Breast epithelium (tissue), 4 donors: ENCODE results near the gene ITGA3. TPM values are rescaled to one million over a fixed set of nuclear protein-coding genes. Genes with fewer than 3 reads are reported as not detected.
"Not testable (repeated sequence)": the region's sequence is repeated elsewhere in the genome, so short reads cannot be mapped to it uniquely, and the experiment has no call there.

Experiments used
- DNase-seq, 2 donors: peaks; one replicate each; pipeline ENCODE4 v3.0.0-alpha.2; 2019; ENCODE audit warnings: low spot score in 2 of 2
- H3K27ac ChIP-seq, 2 donors: fragments of 200-600 bp; sonication (generic) in 1 of 2; one replicate each; pipeline ENCODE4 v1.5.1; 2016 to 2019; ENCODE audit warnings: mild to moderate bottlenecking in 1 of 2
- H3K27me3 ChIP-seq, 2 donors: fragments of 200-600 bp; sonication (generic) in 1 of 2; one replicate each; pipeline versions ENCODE4 v1.5.1 to v1.6.0; 2017 to 2019; ENCODE audit warnings: control low read depth in 1 of 2, mild to moderate bottlenecking in 1 of 2
- H3K36me3 ChIP-seq: fragments of 200-600 bp; one replicate; pipeline ENCODE4 v1.5.1; 2019
- H3K4me1 ChIP-seq, 2 donors: fragments of 200-600 bp; sonication (generic); one replicate each; pipeline ENCODE4 v1.5.1; 2016 to 2019; ENCODE audit warnings: control low read depth in 1 of 2
- H3K4me3 ChIP-seq, 3 donors: fragments of 200-600 bp; sonication (generic); 1 replicate in 2 of 3; 2 replicates in 1 of 3; pipeline ENCODE4 v1.5.1; 2016 to 2019; ENCODE audit warnings: mild to moderate bottlenecking in 3 of 3, moderate library complexity in 2 of 3
- H3K9me3 ChIP-seq, 2 donors: fragments of 200-600 bp; sonication (generic) in 1 of 2; one replicate each; pipeline ENCODE4 v1.5.1; 2016 to 2019; ENCODE audit warnings: control low read depth in 1 of 2
- CTCF ChIP-seq, 3 donors: fragments of 450-650 bp; IDR thresholded peaks; one replicate each; pipeline ENCODE4 v1.5.1; 2016 to 2017; ENCODE audit warnings: antibody characterized with exemption in 3 of 3, mild to moderate bottlenecking in 3 of 3, moderate library complexity in 3 of 3
- POLR2A ChIP-seq: fragments of 450-650 bp; IDR thresholded peaks from one replicate; pipeline ENCODE4 v1.6.1; 2016; ENCODE audit warnings: antibody characterized with exemption, mild to moderate bottlenecking, moderate library complexity
- POLR2AphosphoS5 ChIP-seq, 3 donors: sonication (generic); formaldehyde crosslinking; IDR thresholded peaks; one replicate each; pipeline ENCODE4 v1.6.1; 2017; ENCODE audit warnings: antibody characterized with exemption in 3 of 3
- intact Hi-C: fragments of 100-400 bp; cut with DNase I; formaldehyde crosslinking; loops from one replicate; pipeline ENCODE4 v1.15.1; 2023; ENCODE audit warnings: low total_unique reads
- total RNA-seq, 3 donors: library from RNA; depleted of rRNA; stranded (reverse); fragments of >200 nt; gene quantifications; one replicate each; pipeline ENCODE4 v1.1.0, GENCODE V29; 2016

The ITGA3 gene
- total RNA-seq, 3 donors from 2014 or later: 10.6 to 67.6 (median 48.5) TPM

DNA sequence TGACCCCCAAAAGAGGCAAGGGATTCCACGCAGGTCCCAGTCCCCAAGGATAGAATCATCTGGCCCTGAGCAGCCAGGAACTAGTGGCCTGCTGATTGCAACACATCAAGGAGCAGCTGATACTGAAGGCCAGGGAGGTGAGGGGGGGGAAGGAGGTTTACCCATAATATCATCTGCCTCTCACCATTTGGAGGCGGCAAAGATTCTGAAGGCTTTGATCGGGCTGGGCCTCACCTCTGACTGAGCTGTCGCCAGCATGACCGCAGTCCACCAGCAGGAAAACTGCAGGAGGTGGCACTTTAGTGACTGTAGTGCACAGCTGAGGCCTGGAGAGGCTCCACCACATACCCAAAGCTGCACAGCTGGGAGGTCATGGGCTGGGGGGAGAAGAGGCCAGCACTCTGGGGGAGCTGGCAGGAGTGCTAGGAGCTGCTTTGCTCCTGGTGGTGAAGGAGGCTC lies 20.5 kb upstream of the ITGA3 start:
- no peaks in the 10 kb centered on the region for H3K4me1 ChIP-seq
- TF ChIP-seq POLR2AphosphoS5 (IDR thresholded peaks at IDR 0.05) (no peak), POLR2A (no peak), CTCF (IDR thresholded peaks at IDR 0.05) (no peak)
- DNase-seq: no peak
- no peak overlapping the region for H3K27ac ChIP-seq
- no peak overlapping the region for H3K4me3 ChIP-seq
- H3K9me3 ChIP-seq: no peaks in the 10 kb centered on the region
- intact Hi-C loops: loop anchor here (2.0 kb wide), 1 partner anchor 43 kb away; no protein-coding TSS in a partner anchor
- no peaks in the 10 kb centered on the region for H3K36me3 ChIP-seq
- H3K27me3 ChIP-seq: no peaks in the 10 kb centered on the region

- intact Hi-C loops: loop anchor here (2.0 kb wide), 1 partner anchor 43 kb away; no protein-coding TSS in a partner anchor
- H3K9me3 ChIP-seq: no peaks in the 10 kb centered on the region
- TF ChIP-seq CTCF (IDR thresholded peaks at IDR 0.05) (no peak), POLR2A (no peak), POLR2AphosphoS5 (IDR thresholded peaks at IDR 0.05) (no peak)
- no peak for DNase-seq
- H3K27me3 ChIP-seq: no peaks in the 10 kb centered on the region
- no peaks in the 10 kb centered on the region for H3K4me1 ChIP-seq
- no peaks in the 10 kb centered on the region for H3K36me3 ChIP-seq
- no peak overlapping the region for H3K4me3 ChIP-seq
- no peak overlapping the region for H3K27ac ChIP-seq
Observed at GRCh38 chr17:50035945-50036344, 20.0 kb upstream of the ITGA3 start.

GRCh38 chr17:50036455-50037261 lies 19.3 kb upstream of the ITGA3 start:
- intact Hi-C loops: no loop called here
- no peak for DNase-seq
- Histone ChIP-seq H3K27ac (peak overlapping the region; percentile 52 to 66), H3K36me3 (no peaks in the 10 kb centered on the region), H3K4me1 (no peaks in the 10 kb centered on the region), H3K9me3 (no peaks in the 10 kb centered on the region), H3K27me3 (no peaks in the 10 kb centered on the region), H3K4me3 (no peak overlapping the region)
- TF ChIP-seq CTCF (IDR thresholded peaks at IDR 0.05): no peak
- TF ChIP-seq POLR2AphosphoS5 (IDR thresholded peaks at IDR 0.05): no peak
- no peak for TF ChIP-seq POLR2A

DNA sequence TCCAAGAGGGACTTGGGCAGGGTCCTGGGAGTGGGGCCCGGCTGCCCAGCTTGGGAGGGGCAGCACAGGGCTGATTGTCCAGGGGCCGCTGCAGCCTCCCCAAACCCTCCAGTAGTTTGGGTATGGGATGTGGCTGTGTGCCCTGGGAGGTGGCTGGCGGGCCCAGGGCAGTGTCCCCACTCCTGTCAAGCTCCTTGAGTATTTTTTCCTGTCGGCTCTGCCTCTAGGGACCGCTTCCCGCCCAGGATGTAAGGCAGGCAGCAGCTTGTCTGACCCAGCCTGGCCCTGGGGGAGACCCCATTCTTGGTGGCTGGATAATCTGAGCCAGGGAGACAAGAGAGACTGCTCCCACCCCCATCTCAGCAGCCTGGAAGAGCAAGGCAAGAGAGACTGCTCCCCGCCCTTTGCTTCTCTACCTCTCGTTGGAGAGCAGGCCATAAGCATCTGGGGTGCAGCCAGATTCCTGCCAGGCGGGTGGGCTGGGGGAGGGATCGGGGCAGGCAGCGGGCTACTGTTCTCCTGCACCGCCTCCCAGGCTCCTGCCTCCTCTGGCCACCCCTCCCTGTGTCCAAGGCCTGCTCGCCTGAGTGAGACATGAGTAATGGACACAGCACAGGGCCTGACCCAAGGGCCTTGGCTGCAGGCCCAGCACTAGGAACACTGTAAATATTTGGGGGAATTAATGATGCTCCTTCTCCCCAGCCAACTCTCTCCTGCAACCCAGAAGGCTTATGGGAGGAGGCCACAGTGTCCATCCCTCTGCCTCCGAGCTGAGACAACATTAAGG lies 18.4 kb upstream of the ITGA3 start:
- TF ChIP-seq CTCF (IDR thresholded peaks at IDR 0.05) (no peak), POLR2AphosphoS5 (IDR thresholded peaks at IDR 0.05) (no peak), POLR2A (no peak)
- Histone ChIP-seq H3K4me1 (no peaks in the 10 kb centered on the region), H3K9me3 (no peaks in the 10 kb centered on the region), H3K27me3 (no peaks in the 10 kb centered on the region), H3K27ac (peak overlapping the region; percentile 52 to 66), H3K36me3 (no peaks in the 10 kb centered on the region), H3K4me3 (no peak overlapping the region)
- intact Hi-C loops: no loop called here
- DNase-seq: no peak

DNA sequence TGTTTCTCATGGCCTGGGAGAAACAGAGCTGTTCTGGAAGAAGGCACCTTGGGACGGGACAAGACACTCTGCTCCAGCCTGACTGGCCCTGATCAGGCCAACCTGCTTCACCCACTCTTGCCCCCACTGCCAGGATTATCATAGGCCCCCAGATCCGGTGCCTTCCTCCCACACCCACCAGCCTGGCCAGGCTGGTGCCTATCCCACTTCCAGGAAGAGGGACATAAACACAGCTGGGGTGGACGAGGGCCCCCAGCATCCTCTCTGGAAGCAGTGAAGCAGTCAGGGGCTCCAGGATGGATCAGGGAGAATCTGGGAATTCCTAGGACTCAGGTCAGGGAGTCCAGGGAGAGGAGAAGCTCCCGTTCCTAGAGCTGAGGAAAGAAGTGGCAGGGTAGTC lies 16.9 kb upstream of the ITGA3 start:
- no peak for DNase-seq
- Histone ChIP-seq H3K27me3 (no peaks in the 10 kb centered on the region), H3K9me3 (no peaks in the 10 kb centered on the region), H3K36me3 (no peaks in the 10 kb centered on the region), H3K27ac (no peak overlapping the region), H3K4me1 (no peaks in the 10 kb centered on the region), H3K4me3 (no peak overlapping the region)
- intact Hi-C loops: no loop called here
- no peak for TF ChIP-seq CTCF (IDR thresholded peaks at IDR 0.05)
- no peak for TF ChIP-seq POLR2A
- TF ChIP-seq POLR2AphosphoS5 (IDR thresholded peaks at IDR 0.05): no peak

DNA sequence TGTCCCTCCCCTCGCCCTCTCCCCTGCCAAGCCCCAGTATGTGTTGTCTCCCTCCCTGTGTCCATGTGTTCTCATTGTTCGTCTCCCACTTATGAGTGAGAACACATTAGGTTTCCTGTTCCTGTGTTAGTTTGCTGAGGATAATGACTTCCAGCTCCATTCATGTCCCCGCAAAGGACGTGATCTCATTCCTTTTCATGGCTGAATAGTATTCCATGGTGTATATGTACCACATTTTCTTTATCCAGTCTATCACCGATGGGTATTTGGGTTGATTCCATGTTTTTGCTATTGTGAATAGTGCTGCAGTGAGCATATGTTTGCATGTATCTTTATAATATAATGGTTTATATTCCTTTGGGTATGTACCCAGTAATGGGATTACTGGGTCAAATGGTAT lies 15.4 kb upstream of the ITGA3 start:
- H3K9me3 ChIP-seq, DNase-seq, H3K36me3 ChIP-seq, H3K27ac ChIP-seq, H3K4me3 ChIP-seq, H3K27me3 ChIP-seq, intact Hi-C loops, H3K4me1 ChIP-seq: not testable (repeated sequence)
